ENCODE results near the gene NRCAM. TPM values are rescaled to one million over a fixed set of nuclear protein-coding genes. Genes with fewer than 3 reads are reported as not detected.

The NRCAM gene
- total and polyA plus RNA-seq, 2 of the 13 experiments (the other 11 are each of a cell fraction or from before 2014, with no cell fraction given): 0.31 to 0.33 TPM

GRCh38 chr7:108167460-108167859 lies 288.8 kb downstream of the NRCAM start:
- Histone ChIP-seq H3K4me3 (replicated peaks in 1 of 3; ENCODE audit: insufficient read depth in 1 of 3, low read depth in 2 of 3, low read length in 3 of 3) (no peak overlapping the region), H3K9ac (ENCODE audit: insufficient read depth, low read depth, low read length) (no peak overlapping the region), H2AFZ (ENCODE audit: low read length) (no peak overlapping the region), H3K27ac (ENCODE audit: extremely low read length, insufficient read depth, low read length) (no peak overlapping the region), H3K36me3 (replicated peaks in 1 of 2; ENCODE audit: control insufficient read depth in 1 of 2, insufficient read depth in 2 of 2, low read length in 2 of 2) (no peaks in the 10 kb centered on the region), H4K20me1 (ENCODE audit: insufficient read depth, low read length) (no peaks in the 10 kb centered on the region), H3K4me1 (ENCODE audit: insufficient read depth, low read length) (no peaks in the 10 kb centered on the region), H3K27me3 (ENCODE audit: control insufficient read depth in 1 of 2, insufficient read depth in 2 of 2, low read length in 2 of 2) (no peaks in the 10 kb centered on the region), H3K9me3 (ENCODE audit: low read length) (no peaks in the 10 kb centered on the region), H3K79me2 (ENCODE audit: insufficient read depth, low read length) (no peaks in the 10 kb centered on the region), H3K4me2 (ENCODE audit: low read depth, low read length) (no peak overlapping the region)
- CTCF ChIA-PET (ENCODE audit: low intra/inter-chr PET ratio, low total read pairs): no interaction called here
- in situ Hi-C loops (cut with HindIII; ENCODE audit: extremely low pct_ligation_motif_present, low pct_unique_long_range_greater_than_20kb) (no loop called here), intact Hi-C loops (cut with micrococcal nuclease; ENCODE audit: unreplicated experiment) (no loop called here)
- POLR2A ChIA-PET: no interaction called here
- ATAC-seq (no peak), DNase-seq (ENCODE audit: low spot score) (no peak), FAIRE-seq (no peak)
- no TSS peak for BruUV-seq (replicated peaks)
- 45% methylated on average over 7 of the region's 7 CpGs for WGBS (ENCODE audit: low lambda C conversion rate)
- TF ChIP-seq NPAS2 (CRISPR knock-in tag; IDR thresholded peaks at IDR 0.05; ENCODE audit: borderline replicate concordance) (no peak), CAMTA2 (CRISPR knock-in tag; IDR thresholded peaks at IDR 0.05; ENCODE audit: borderline replicate concordance) (no peak), ARID5B (CRISPR knock-in tag; IDR thresholded peaks at IDR 0.05) (no peak), ZNF496 (CRISPR knock-in tag; IDR thresholded peaks at IDR 0.05; ENCODE audit: insufficient replicate concordance) (no peak), MYC (CRISPR knock-in tag; IDR thresholded peaks at IDR 0.05; ENCODE audit: borderline replicate concordance) (no peak), TMF1 (CRISPR knock-in tag; IDR thresholded peaks at IDR 0.05; ENCODE audit: low read depth) (no peak), PTBP1 (IDR thresholded peaks at IDR 0.05; ENCODE audit: low read depth, low read length, poor library complexity, severe bottlenecking) (no peak), CREM (IDR thresholded peaks at IDR 0.05) (no peak), CREM (CRISPR knock-in tag; IDR thresholded peaks at IDR 0.05) (no peak), NONO (IDR thresholded peaks at IDR 0.05) (no peak), NONO (CRISPR knock-in tag; conservative IDR thresholded peaks at IDR 0.05) (no peak)
- TF ChIP-seq, protein P1, sequence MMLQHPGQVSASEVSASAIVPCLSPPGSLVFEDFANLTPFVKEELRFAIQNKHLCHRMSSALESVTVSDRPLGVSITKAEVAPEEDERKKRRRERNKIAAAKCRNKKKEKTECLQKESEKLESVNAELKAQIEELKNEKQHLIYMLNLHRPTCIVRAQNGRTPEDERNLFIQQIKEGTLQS (CRISPR knock-in tag; IDR thresholded peaks at IDR 0.05): no peak

Data from HepG2 (cell line).